Stimulated activated CD8-positive, alpha-beta memory T cell treated with anti-CD3 and anti-CD28 coated beads, Interleukin-12 subunit alpha, Interleukin-12 subunit beta, amount 100 ng/mL, for 4 hours (primary cell): ENCODE results near the gene TMCC3.
"Not testable (repeated sequence)": the region's sequence is repeated elsewhere in the genome, so short reads cannot be mapped to it uniquely, and the experiment has no call there.

ENCODE experiments used
- DNase-seq: peaks from one replicate; pipeline ENCODE4 v3.0.0-alpha.2; 2020; ENCODE audit warnings: low read depth

TMCC3 gene

DNA sequence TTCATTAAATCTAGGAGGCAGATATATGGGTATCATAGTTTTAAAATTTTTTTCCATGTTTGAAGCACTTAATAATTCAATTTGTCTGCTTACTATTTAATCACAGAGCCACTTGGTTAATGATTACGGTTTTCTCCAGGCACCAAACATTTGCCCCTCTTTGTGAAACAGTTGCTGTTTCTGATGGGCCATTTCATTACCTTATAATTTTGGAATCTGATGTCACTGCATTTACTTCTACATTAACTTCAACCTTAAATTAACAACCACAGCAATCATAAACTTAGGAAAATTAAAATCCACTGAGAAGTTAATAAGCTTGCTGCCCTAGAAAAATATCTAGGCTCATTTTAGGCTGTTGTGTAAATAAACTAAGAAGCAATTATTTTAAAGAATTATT lies 17.0 kb downstream of the TMCC3 start:
- no peak for DNase-seq

DNA sequence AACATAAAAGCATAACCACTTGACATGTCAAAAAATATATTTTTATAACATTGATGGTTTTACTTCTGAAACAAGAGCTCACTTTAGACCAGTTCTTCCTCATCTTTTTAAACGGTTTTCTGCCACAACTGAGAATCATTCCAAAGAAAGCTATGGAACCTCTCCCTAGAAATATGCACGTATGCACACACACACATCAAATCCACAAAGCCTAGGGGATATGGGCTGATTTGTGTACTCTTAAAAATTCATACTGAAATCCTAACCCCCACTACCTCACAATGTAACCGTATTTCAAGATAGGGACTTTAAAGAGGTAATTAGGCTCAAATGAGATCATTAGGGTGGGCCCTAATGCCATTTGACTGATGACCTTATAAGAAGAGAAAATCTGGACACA lies 19.3 kb downstream of the TMCC3 start:
- no peak for DNase-seq

DNA sequence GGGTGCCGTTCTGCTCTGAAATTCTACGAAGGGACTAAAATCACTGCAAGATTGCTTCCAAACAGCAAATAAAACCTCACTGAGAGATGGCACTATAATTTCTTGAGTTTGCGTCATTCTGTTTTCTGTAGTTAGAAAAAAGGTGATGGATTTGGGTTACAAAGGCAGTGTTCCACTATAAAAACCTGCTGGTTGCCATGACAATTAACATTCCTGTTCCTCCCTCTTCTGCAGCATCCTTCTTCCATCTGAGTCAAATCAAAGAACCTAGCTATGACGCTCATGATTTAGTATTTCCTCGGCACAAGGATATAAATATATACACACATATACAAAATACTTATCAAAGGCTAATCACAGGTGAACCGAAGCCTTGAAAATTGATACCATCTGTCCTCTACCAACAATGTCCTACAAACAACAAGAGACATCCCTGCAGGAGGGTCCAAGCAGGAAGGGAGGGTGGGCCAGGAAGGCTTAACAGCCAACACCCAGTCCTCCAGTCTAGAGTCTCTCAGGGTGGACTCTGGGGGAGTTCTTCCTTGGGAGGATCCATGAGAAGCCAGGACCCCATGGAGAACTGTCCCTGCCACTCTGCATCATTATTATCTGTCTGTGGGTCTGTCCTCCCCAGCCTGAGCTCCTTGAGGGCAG lies 21.4 kb downstream of the TMCC3 start:
- no peak for DNase-seq

DNA sequence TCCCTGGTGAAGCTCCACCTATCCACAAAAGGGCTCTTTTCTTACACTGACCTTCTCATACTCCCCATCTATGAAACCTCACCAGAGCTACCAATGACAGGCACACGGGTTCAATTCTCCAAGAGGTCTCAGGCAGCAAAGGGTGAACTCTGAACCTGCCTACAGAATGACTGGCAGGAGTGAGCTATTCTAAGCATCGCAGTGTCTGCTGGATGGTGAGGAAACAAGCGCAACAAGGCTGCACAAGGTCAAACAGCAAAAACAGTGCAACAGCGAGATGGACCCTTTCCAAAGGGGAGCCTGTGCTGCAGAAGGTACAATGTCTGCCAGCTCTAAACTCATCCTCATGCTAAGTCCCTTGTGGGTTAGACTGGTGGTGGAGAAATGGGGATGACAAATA lies 22.0 kb downstream of the TMCC3 start:
- no peak for DNase-seq

GRCh38 chr12:94625531-94625930 lies 24.8 kb downstream of the TMCC3 start:
- no peak for DNase-seq

DNA sequence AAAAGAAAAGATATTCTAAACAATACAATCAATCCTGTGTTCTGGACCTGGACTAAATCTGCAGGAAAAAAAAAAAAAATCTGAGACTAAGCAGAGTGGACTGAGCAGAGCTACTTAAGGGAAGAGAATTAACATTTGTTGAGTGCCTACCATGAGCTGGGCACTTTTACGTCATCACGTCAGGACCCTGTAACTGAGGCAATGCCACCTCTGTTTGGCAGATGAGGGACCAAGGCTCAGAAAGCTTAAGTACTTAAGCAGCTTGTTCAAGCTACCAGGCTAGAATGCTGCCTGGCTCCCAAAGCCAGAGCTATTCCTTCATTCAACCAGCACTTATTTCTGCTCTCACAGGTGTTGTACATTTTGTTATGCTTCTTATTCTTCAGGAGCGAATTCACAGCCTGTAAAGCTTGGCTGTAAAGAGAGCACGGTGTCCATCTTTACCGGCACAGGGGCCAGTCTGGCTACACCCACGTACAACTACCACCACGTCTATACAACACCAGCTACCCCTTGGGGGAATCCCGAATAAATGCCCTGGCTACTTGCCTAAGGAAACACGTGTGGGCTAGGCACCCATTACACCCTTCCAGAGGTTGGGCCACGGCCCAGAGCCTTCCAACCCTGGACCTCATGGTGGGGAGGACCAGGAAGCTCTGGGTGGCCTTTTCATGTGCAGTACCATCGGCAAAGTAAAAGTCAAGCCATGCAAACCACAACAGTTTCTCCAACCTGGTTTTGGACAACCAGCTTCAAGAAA lies 27.0 kb downstream of the TMCC3 start:
- DNase-seq = no peak

- DNase-seq = no peak
Observed at GRCh38 chr12:94622475-94622874, 27.9 kb downstream of the TMCC3 start.

- no peak for DNase-seq
Observed at GRCh38 chr12:94621662-94622359, 28.5 kb downstream of the TMCC3 start.

- no peak for DNase-seq
Observed at GRCh38 chr12:94620621-94621020, 29.7 kb downstream of the TMCC3 start.

DNA sequence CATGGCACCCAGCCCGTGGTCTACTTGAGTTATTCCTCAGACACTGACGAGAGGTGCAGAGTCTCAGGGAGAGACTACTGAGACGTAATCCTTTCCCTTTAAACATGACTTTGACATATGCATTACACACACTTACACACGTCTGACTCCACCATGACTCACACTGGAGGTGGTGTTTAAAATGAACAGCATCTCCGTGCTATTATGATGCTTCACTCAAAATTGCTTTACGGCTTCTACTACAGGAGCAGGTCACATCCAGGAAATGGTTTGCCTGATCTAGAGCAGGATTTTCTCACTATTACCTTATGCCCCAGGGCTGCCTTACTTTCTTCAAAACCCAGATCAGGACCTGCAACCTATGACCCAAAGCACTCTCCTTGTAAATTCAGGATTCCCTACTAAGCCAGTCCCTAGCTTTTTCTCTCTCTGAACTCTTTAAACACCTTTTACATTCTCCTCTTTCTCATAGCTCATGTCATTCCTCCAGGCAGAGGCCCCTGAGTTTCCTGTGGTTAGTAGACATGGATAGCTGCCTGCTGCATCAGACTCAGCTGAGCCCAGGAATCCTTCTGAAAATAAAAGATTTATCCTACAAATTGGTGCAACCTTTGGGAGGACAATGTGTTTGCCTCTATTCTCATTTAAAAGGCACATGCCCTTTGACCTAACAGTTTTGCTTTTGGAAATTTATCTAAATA lies 31.2 kb downstream of the TMCC3 start:
- DNase-seq = no peak

GRCh38 chr12:94617101-94617500 lies 33.3 kb downstream of the TMCC3 start:
- DNase-seq = no peak

GRCh38 chr12:94616203-94616729 lies 34.1 kb downstream of the TMCC3 start:
- no peak for DNase-seq

DNA sequence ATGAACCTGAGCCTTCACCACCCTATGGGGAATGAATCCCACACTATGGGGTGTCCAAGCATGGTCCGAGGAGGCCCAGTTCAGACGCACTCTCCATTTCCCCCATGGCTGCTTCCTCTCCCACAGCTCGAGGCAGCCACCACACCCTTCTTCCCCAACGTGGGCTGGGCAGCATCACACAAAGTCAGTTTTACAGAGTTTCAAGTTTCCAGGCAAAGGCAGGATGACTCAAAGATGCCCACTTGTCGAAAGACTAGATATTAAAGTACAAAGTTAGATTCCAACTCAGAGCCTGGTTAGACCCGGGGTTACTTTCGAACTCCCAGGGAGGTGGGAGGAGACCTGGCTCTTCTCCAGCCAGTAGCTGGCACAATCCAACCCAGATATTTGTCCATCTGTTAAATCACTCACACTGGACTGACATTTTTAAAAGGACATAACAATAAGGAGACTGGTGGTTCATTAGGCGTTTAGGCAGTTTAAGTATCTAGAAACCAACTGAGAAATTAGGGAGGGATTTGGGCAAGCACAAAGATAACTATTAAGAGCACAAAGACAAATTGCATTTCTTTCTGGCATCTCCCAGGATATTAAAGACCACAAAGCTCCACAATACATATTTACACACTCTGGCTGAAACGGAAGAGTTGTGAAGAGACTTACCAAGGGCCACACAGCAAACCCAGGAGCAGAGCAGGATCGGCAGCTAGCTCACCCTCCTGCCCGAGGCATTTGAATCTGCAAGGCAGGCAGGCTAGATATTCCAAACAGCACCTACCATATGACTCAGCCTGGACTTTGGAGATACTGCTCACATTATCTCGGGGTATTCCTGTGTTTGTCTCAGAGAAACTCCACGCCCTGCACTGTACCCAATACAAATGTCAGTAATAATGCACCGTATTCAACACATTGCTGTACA lies 34.8 kb downstream of the TMCC3 start:
- DNase-seq = no peak

DNA sequence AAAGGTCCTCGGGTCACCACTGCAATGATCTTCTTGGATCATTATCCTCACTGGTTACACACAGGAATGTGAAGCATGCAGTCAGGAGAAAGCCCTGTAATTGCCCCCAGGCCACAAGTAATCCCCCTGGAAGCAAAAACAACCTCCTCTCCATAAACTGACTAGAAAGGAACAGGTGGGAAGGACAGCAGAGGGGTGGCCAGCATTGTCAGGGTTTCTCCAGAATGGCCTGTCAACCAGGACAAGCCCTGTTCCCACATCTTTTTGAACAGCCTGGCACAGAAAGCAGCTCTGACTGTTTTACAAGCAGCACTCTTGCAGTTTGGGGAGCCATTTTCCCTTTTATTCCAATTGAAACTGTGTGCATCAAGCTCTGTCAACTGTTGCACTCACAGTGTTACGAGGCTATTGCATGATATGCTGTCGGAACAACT lies 36.1 kb downstream of the TMCC3 start:
- DNase-seq = no peak

GRCh38 chr12:94609917-94610443 lies 40.4 kb downstream of the TMCC3 start:
- DNase-seq = no peak

- DNase-seq = not testable (repeated sequence)
Observed at GRCh38 chr12:94606810-94607209, 43.5 kb downstream of the TMCC3 start.

- no peak for DNase-seq
Observed at GRCh38 chr12:94604366-94604698, 46.0 kb downstream of the TMCC3 start.

- DNase-seq = no peak
Observed at GRCh38 chr12:94603434-94604365, 46.7 kb downstream of the TMCC3 start.

GRCh38 chr12:94602024-94602423 lies 48.3 kb downstream of the TMCC3 start:
- DNase-seq = no peak

GRCh38 chr12:94601307-94601706 lies 49.0 kb downstream of the TMCC3 start:
- not testable (repeated sequence) for DNase-seq
